Measurements from ENCODE around the gene IBA57. TPM values are rescaled to one million over a fixed set of nuclear protein-coding genes. Genes with fewer than 3 reads are reported as not detected.

The IBA57 gene
- total RNA-seq, 2 donors from 2014 or later, result 6.8 to 7.7 TPM

- Histone ChIP-seq H3K9me3 (ENCODE audit: control insufficient read depth, low read length) (no peaks in the 10 kb centered on the region), H3K36me3 (ENCODE audit: control insufficient read depth, insufficient read depth, low read length) (no peaks in the 10 kb centered on the region), H3K9ac (ENCODE audit: extremely low read depth, low read length, poor library complexity, severe bottlenecking) (no peak overlapping the region), H3K4me3 (ENCODE audit: low read length) (no peak overlapping the region), H3K27me3 (ENCODE audit: control insufficient read depth, insufficient read depth, low read length, poor library complexity, severe bottlenecking) (no peaks in the 10 kb centered on the region), H3K27ac (ENCODE audit: low read depth, low read length) (no peak overlapping the region), H3K4me1 (ENCODE audit: control insufficient read depth, insufficient read depth, low read length) (peaks cover 7% of the 10 kb centered on the region)
- H3K4me1 Mint-ChIP-seq, result no peaks in the 10 kb centered on the region
- H3K27me3 Mint-ChIP-seq (ENCODE audit: insufficient read depth), result peaks cover 23% of the 10 kb centered on the region
- TF ChIP-seq CTCF (conservative IDR thresholded peaks at IDR 0.05), result no peak
- H3K27ac Mint-ChIP-seq, result no peak overlapping the region
- no peaks in the 10 kb centered on the region for H3K9me3 Mint-ChIP-seq
- no peak overlapping the region for H3K4me3 Mint-ChIP-seq
- 89 to 93% methylated on average over 27 to 98 of the region's 98 CpGs for WGBS, 2 experiments (ENCODE audit: insufficient coverage in 1 of 2, insufficient read length in 1 of 2)
- no peaks in the 10 kb centered on the region for H3K36me3 Mint-ChIP-seq (ENCODE audit: low read depth)
- no peak for DNase-seq
Measured at GRCh38 chr1:228158151-228159007, 7.2 kb upstream of the IBA57 start.

GRCh38 chr1:228159008-228159665 is 6.5 kb upstream of the IBA57 start:
- Mint-ChIP-seq H3K9me3 (no peaks in the 10 kb centered on the region), H3K27ac (no peak overlapping the region), H3K4me3 (no peak overlapping the region), H3K36me3 (ENCODE audit: low read depth) (no peaks in the 10 kb centered on the region), H3K4me1 (no peaks in the 10 kb centered on the region), H3K27me3 (ENCODE audit: insufficient read depth) (peaks cover 23% of the 10 kb centered on the region)
- H3K4me3 ChIP-seq (ENCODE audit: low read length), result no peak overlapping the region
- no peaks in the 10 kb centered on the region for H3K9me3 ChIP-seq (ENCODE audit: control insufficient read depth, low read length)
- H3K9ac ChIP-seq (ENCODE audit: extremely low read depth, low read length, poor library complexity, severe bottlenecking), result no peak overlapping the region
- no peaks in the 10 kb centered on the region for H3K36me3 ChIP-seq (ENCODE audit: control insufficient read depth, insufficient read depth, low read length)
- no peaks in the 10 kb centered on the region for H3K27me3 ChIP-seq (ENCODE audit: control insufficient read depth, insufficient read depth, low read length, poor library complexity, severe bottlenecking)
- no peak overlapping the region for H3K27ac ChIP-seq (ENCODE audit: low read depth, low read length)
- no peak for DNase-seq
- TF ChIP-seq CTCF (conservative IDR thresholded peaks at IDR 0.05), result no peak
- peaks cover 7% of the 10 kb centered on the region for H3K4me1 ChIP-seq (ENCODE audit: control insufficient read depth, insufficient read depth, low read length)
- WGBS, 2 experiments (ENCODE audit: insufficient coverage in 1 of 2, insufficient read length in 1 of 2), result 95 to 97% methylated on average over 6 to 14 of the region's 14 CpGs

GRCh38 chr1:228160201-228160761 is 5.3 kb upstream of the IBA57 start:
- Mint-ChIP-seq H3K27ac (no peak overlapping the region), H3K9me3 (no peaks in the 10 kb centered on the region), H3K27me3 (ENCODE audit: insufficient read depth) (peaks cover 23% of the 10 kb centered on the region), H3K4me3 (no peak overlapping the region), H3K4me1 (no peaks in the 10 kb centered on the region), H3K36me3 (ENCODE audit: low read depth) (no peaks in the 10 kb centered on the region)
- Histone ChIP-seq H3K36me3 (ENCODE audit: control insufficient read depth, insufficient read depth, low read length) (no peaks in the 10 kb centered on the region), H3K4me3 (ENCODE audit: low read length) (no peak overlapping the region), H3K9ac (ENCODE audit: extremely low read depth, low read length, poor library complexity, severe bottlenecking) (no peak overlapping the region), H3K27ac (ENCODE audit: low read depth, low read length) (no peak overlapping the region), H3K27me3 (ENCODE audit: control insufficient read depth, insufficient read depth, low read length, poor library complexity, severe bottlenecking) (no peaks in the 10 kb centered on the region), H3K9me3 (ENCODE audit: control insufficient read depth, low read length) (no peaks in the 10 kb centered on the region), H3K4me1 (ENCODE audit: control insufficient read depth, insufficient read depth, low read length) (peaks cover 7% of the 10 kb centered on the region)
- WGBS, 2 experiments (ENCODE audit: insufficient coverage in 1 of 2, insufficient read length in 1 of 2), result 88 to 89% methylated on average over 11 to 15 of the region's 15 CpGs
- DNase-seq, result no peak
- no peak for TF ChIP-seq CTCF (conservative IDR thresholded peaks at IDR 0.05)
